Inferior parietal cortex (tissue), 1 donor: ENCODE results near the gene SLC43A3.
"Not testable (repeated sequence)": the region's sequence is repeated elsewhere in the genome, so short reads cannot be mapped to it uniquely, and the experiment has no call there.

Experiments used
- DNase-seq: peaks from one replicate; pipeline ENCODE4 v3.0.0-alpha.2; 2016; ENCODE audit errors: extremely low spot score

The SLC43A3 gene

GRCh38 chr11:57405271-57405860, 21.6 kb downstream of the SLC43A3 start:
- DNase-seq: no peak

- DNase-seq: no peak
These were observed 23.1 kb downstream of the SLC43A3 start for GRCh38 chr11:57403802-57404147.

GRCh38 chr11:57403003-57403801, 23.7 kb downstream of the SLC43A3 start:
- not testable (repeated sequence) for DNase-seq

- no peak for DNase-seq
These were observed 24.5 kb downstream of the SLC43A3 start for GRCh38 chr11:57402188-57403002.

GRCh38 chr11:57399972-57400578, 26.8 kb downstream of the SLC43A3 start:
- DNase-seq: no peak

- DNase-seq: no peak
These were observed 27.7 kb downstream of the SLC43A3 start for GRCh38 chr11:57399221-57399620.

- no peak for DNase-seq
These were observed 29.4 kb downstream of the SLC43A3 start for GRCh38 chr11:57397394-57397990.

GRCh38 chr11:57396744-57397143, 30.2 kb downstream of the SLC43A3 start:
- no peak for DNase-seq

- no peak for DNase-seq
These were observed 30.9 kb downstream of the SLC43A3 start for GRCh38 chr11:57395905-57396623.

GRCh38 chr11:57394203-57394965, 32.5 kb downstream of the SLC43A3 start:
- DNase-seq: no peak

GRCh38 chr11:57392763-57393105, 34.2 kb downstream of the SLC43A3 start:
- DNase-seq: no peak

- no peak for DNase-seq
These were observed 34.7 kb downstream of the SLC43A3 start for GRCh38 chr11:57392066-57392762.

GRCh38 chr11:57391539-57391938, 35.4 kb downstream of the SLC43A3 start:
- DNase-seq: no peak

- DNase-seq: no peak
These were observed 35.8 kb downstream of the SLC43A3 start for GRCh38 chr11:57391111-57391510.

GRCh38 chr11:57390535-57390934, 36.4 kb downstream of the SLC43A3 start, which contains the start of gene PRG2:
TSS of gene PRG2 (minus strand) at chr11:57390650. CDS start at chr11:57389944, 706 bp downstream.
- DNase-seq: no peak

- no peak for DNase-seq
These were observed 39.5 kb downstream of the SLC43A3 start for GRCh38 chr11:57387289-57388030.

- no peak for DNase-seq
These were observed 40.6 kb downstream of the SLC43A3 start for GRCh38 chr11:57386178-57386940.

GRCh38 chr11:57380975-57381374, 45.9 kb downstream of the SLC43A3 start, which contains the start of gene PRG3:
TSS of gene PRG3 (minus strand) at chr11:57381150. CDS start at chr11:57380708, 442 bp downstream.
- no peak for DNase-seq
